Measurements from ENCODE around the gene GPR132. TPM values are rescaled to one million over a fixed set of nuclear protein-coding genes. Genes with fewer than 3 reads are reported as not detected.

The GPR132 gene
- total RNA-seq, 1 experiment from 2014 or later = not detected

DNA sequence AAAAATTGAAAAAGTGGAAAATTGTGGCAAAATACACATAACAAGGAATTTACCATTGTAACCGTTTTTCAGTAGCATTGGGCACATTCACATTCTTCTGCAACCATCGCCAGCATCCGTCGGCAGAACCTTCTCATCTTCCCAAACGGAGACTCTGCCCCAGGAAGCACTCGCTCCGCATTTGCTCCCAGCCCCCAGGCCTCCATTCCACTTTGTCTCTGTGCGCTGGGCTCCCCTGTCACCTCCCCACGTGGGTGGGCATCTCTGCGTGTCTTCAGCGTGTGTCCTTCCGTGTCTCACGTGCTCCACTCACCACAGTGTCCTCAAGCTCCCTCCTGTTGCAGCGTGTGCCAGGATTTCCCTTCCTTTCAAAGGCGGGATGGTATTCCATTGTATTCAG is 9.9 kb downstream of the GPR132 start:
- H3K27me3 Mint-ChIP-seq (ENCODE audit: insufficient read depth, unreplicated experiment) = no peaks in the 10 kb centered on the region
- DNase-seq = no peak
- peaks cover 6% of the 10 kb centered on the region for H3K4me1 Mint-ChIP-seq (ENCODE audit: low read depth, unreplicated experiment)
- Histone ChIP-seq H3K9me3 (no peaks in the 10 kb centered on the region), H3K36me3 (ENCODE audit: control insufficient read depth, insufficient read depth, low read length) (no peaks in the 10 kb centered on the region), H3K4me3 (ENCODE audit: low read depth, low read length) (no peak overlapping the region), H3K4me1 (no peaks in the 10 kb centered on the region), H3K27me3 (replicated peaks; ENCODE audit: control insufficient read depth, insufficient read depth, low read length) (no peaks in the 10 kb centered on the region)
- no peaks in the 10 kb centered on the region for H3K9me3 Mint-ChIP-seq (ENCODE audit: unreplicated experiment)
- H3K4me3 Mint-ChIP-seq (ENCODE audit: unreplicated experiment) = no peak overlapping the region
- ChIA-PET POLR2A (no interaction called here), CTCF (no interaction called here)
- no TSS peak for BruUV-seq (replicated peaks)
- H3K36me3 Mint-ChIP-seq (ENCODE audit: insufficient read depth, unreplicated experiment) = no peaks in the 10 kb centered on the region
- no peak for TF ChIP-seq CTCF (IDR thresholded peaks at IDR 0.05; ENCODE audit: insufficient read depth in 1 of 2, low read depth in 1 of 2, low read length in 1 of 2, severe bottlenecking in 1 of 2, unreplicated experiment in 1 of 2)
- intact Hi-C loops (cut with micrococcal nuclease; ENCODE audit: unreplicated experiment) = no loop called here
- H3K27ac Mint-ChIP-seq (ENCODE audit: unreplicated experiment) = no peak overlapping the region

DNA sequence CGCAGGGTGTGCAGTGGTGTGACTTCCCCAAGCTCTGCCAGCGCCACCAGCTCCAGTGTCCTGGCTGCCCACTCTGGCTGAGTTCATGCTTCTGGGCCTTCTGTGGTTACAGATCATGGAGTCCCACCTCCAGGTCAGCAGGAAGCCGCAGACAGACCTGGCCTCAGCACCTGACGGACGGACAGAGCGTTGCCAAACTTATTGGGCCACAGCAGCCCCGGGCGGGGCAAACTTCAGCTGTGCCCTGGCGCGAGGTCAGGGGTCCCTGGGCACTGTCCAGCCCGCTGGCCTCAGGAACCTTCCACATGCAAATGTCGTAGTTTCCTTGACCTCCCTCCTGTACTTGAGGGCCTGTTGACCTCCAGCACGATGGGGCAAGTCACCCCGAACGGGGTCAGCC is 11.2 kb downstream of the GPR132 start:
- Mint-ChIP-seq H3K36me3 (ENCODE audit: insufficient read depth, unreplicated experiment) (no peaks in the 10 kb centered on the region), H3K4me1 (ENCODE audit: low read depth, unreplicated experiment) (no peaks in the 10 kb centered on the region), H3K27ac (ENCODE audit: unreplicated experiment) (no peak overlapping the region), H3K9me3 (ENCODE audit: unreplicated experiment) (no peaks in the 10 kb centered on the region), H3K27me3 (ENCODE audit: insufficient read depth, unreplicated experiment) (no peaks in the 10 kb centered on the region), H3K4me3 (ENCODE audit: unreplicated experiment) (no peak overlapping the region)
- intact Hi-C loops (cut with micrococcal nuclease; ENCODE audit: unreplicated experiment) = no loop called here
- Histone ChIP-seq H3K27me3 (replicated peaks; ENCODE audit: control insufficient read depth, insufficient read depth, low read length) (no peaks in the 10 kb centered on the region), H3K36me3 (ENCODE audit: control insufficient read depth, insufficient read depth, low read length) (no peaks in the 10 kb centered on the region), H3K4me3 (ENCODE audit: low read depth, low read length) (no peak overlapping the region), H3K4me1 (no peaks in the 10 kb centered on the region), H3K9me3 (no peaks in the 10 kb centered on the region)
- ChIA-PET POLR2A (no interaction called here), CTCF (no interaction called here)
- no peak for TF ChIP-seq CTCF (IDR thresholded peaks at IDR 0.05; ENCODE audit: insufficient read depth in 1 of 2, low read depth in 1 of 2, low read length in 1 of 2, severe bottlenecking in 1 of 2, unreplicated experiment in 1 of 2)
- no TSS peak for BruUV-seq (replicated peaks)
- DNase-seq = no peak

- no peak overlapping the region for H3K4me3 ChIP-seq (ENCODE audit: low read depth, low read length)
- no peaks in the 10 kb centered on the region for H3K27me3 ChIP-seq (replicated peaks; ENCODE audit: control insufficient read depth, insufficient read depth, low read length)
- H3K4me1 Mint-ChIP-seq (ENCODE audit: low read depth, unreplicated experiment) = no peaks in the 10 kb centered on the region
- H3K4me1 ChIP-seq = no peaks in the 10 kb centered on the region
- no peak for DNase-seq
- no peak overlapping the region for H3K4me3 Mint-ChIP-seq (ENCODE audit: unreplicated experiment)
- H3K9me3 ChIP-seq = no peaks in the 10 kb centered on the region
- ChIA-PET POLR2A (no interaction called here), CTCF (no interaction called here)
- intact Hi-C loops (cut with micrococcal nuclease; ENCODE audit: unreplicated experiment) = no loop called here
- no peaks in the 10 kb centered on the region for H3K27me3 Mint-ChIP-seq (ENCODE audit: insufficient read depth, unreplicated experiment)
- no peaks in the 10 kb centered on the region for H3K36me3 ChIP-seq (ENCODE audit: control insufficient read depth, insufficient read depth, low read length)
- no TSS peak for BruUV-seq (replicated peaks)
- H3K27ac Mint-ChIP-seq (ENCODE audit: unreplicated experiment) = no peak overlapping the region
- no peak for TF ChIP-seq CTCF (IDR thresholded peaks at IDR 0.05; ENCODE audit: insufficient read depth in 1 of 2, low read depth in 1 of 2, low read length in 1 of 2, severe bottlenecking in 1 of 2, unreplicated experiment in 1 of 2)
- no peaks in the 10 kb centered on the region for H3K9me3 Mint-ChIP-seq (ENCODE audit: unreplicated experiment)
- H3K36me3 Mint-ChIP-seq (ENCODE audit: insufficient read depth, unreplicated experiment) = no peaks in the 10 kb centered on the region
Observed at GRCh38 chr14:105053421-105053820, 11.8 kb downstream of the GPR132 start.
